Epithelial cell of esophagus (primary cell): Measurements from ENCODE around the gene AUTS2.

Experiments used
- DNase-seq: peaks from one replicate; pipeline ENCODE4 v3.0.0; 2010; ENCODE audit warnings: low read depth
- H3K4me3 ChIP-seq: 2 replicates; pipeline ENCODE4 v1.5.1; 2011; ENCODE audit warnings: mild to moderate bottlenecking, low read length, control low read depth
- TF ChIP-seq, protein P1 (sequence below): IDR thresholded peaks from 2 replicates; pipeline ENCODE4 v1.5.1; 2011; ENCODE audit warnings: low read depth, mild to moderate bottlenecking, low read length, control low read depth, inconsistent platforms; ENCODE audit not compliant: insufficient read depth; ENCODE audit errors: missing control alignments

The AUTS2 gene

DNA sequence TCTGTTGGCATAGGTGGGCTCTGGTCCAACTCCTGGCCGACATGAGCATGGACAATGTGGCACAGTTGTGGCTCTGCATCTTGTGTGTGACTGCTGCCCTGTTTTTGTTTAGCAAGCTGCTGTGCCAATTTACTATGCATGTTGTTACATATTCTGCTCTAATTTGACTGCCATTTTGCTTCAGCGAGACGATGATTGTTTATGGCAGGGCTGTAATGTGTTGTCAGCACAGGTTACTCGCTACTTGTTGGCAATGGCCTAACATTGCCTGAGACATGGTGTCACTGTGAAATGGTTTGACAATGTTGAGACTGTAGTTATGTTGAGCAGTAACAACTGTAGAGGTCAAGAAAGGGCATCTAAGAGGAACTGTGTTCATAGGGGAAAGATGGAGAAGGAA, 659.6 kb downstream of the AUTS2 start:
- TF ChIP-seq, protein P1, sequence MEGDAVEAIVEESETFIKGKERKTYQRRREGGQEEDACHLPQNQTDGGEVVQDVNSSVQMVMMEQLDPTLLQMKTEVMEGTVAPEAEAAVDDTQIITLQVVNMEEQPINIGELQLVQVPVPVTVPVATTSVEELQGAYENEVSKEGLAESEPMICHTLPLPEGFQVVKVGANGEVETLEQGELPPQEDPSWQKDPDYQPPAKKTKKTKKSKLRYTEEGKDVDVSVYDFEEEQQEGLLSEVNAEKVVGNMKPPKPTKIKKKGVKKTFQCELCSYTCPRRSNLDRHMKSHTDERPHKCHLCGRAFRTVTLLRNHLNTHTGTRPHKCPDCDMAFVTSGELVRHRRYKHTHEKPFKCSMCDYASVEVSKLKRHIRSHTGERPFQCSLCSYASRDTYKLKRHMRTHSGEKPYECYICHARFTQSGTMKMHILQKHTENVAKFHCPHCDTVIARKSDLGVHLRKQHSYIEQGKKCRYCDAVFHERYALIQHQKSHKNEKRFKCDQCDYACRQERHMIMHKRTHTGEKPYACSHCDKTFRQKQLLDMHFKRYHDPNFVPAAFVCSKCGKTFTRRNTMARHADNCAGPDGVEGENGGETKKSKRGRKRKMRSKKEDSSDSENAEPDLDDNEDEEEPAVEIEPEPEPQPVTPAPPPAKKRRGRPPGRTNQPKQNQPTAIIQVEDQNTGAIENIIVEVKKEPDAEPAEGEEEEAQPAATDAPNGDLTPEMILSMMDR = no peak
- H3K4me3 ChIP-seq = no peak overlapping the region
- no peak for DNase-seq

DNA sequence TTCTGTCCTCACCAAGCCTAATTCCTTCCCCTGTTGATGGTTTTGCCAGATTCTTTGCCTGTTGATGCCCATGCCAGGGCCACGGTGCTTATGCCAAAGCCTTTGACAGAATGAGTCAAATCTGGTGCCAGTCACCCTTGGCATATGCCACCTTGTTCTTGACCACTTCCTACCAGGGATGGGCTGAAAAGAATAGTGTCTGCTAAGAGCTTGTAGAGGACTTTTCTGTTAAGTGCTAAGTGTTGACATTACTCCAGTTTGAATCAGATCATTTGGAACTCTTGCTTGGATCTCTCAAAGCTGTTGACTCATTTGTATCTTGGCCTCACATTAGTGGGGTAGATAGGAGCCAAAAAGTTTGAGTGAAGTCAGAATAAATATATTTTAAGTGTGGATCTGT, 661.2 kb downstream of the AUTS2 start:
- no peak for DNase-seq
- TF ChIP-seq, protein P1 = no peak
- H3K4me3 ChIP-seq = no peak overlapping the region

DNA sequence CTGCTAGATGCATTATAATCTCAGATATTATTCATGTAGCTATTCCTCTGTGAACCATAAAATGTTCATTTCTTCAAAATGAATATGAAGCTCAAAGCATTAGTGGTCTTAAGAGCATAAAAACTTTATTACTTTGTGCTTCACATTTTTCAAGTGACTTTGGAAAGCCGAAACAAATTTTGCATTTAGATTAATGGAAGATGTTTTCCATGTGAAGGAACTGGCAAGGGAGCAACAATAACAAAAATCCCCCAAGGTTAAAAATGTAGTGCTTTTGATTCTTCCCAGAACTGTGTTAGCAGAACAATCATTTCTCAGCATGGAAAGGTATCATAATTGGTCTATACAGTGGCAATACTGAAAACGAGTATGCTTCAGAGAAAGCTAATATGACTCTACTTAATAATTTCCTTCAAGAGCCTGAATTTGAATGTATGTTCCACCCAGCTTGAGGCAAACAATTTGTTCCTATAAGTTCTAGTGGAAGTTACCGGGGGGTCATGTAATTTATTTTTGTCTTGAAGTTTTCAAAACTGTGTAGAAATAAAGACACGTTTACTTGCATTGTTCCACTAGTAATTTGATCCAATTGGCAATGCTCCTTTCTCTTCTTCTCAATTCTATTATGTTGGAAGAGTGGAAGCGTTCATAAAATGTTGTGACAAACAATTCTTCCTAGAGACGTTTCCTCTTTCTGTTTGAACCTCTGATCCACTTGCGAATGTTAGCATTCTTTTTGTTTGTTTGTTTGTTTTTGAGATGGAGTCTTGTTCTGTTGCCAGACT, 665.4 kb downstream of the AUTS2 start:
- DNase-seq = no peak
- TF ChIP-seq, protein P1 = no peak
- no peak overlapping the region for H3K4me3 ChIP-seq

DNA sequence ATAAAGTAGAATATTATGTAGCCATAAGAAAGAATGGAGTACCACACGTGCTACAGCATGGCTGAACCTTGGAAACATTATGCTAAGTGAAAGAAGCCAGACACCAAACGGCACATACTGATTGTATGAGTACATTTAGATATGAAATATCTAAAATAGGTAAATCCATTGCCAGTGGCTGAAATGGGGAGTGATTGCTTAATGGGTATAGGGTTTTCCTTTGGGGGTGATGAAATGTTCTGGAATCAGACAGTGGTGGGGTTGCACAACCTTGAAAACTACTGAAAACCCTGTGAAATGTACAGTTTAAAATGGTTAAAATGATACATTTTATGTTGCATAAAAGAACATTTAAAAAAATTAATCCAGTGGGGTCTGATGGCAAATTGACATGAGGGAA, 667.9 kb downstream of the AUTS2 start:
- no peak for DNase-seq
- H3K4me3 ChIP-seq = no peak overlapping the region
- TF ChIP-seq, protein P1 = no peak

DNA sequence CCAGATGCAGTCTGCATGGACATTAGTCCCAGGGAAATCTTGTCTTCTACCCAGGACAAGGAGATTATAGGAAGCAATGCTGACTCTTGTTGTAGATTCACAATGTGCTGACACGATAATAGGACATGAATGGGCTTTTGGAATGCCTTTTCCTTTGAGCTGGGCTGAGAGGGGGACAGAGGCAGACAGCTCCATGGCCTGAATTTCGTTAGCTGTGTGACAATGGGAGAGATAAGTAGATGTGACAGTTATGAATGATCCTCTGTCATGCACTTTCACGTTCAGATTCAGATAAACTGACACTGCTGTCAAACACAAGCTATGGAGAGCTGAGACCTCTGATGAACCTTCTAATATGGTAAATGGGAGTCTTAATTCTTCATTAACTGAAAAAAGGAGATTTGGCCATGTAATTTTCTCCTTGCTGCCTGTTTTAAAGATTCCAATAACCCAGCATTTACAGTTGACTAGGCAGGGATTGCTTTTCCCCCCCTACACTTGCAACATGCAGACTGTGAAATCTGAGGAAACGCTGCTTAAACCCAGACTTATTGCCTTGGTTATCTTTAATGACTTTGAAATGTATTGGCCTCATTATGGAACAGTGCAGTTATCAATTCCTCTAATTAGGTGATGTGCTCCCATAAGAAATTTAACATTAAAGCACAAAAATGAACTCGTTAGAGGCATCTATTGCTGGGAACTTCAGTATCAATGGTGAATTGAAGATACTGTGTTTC, 669.3 kb downstream of the AUTS2 start:
- TF ChIP-seq, protein P1 = no peak
- DNase-seq = no peak
- no peak overlapping the region for H3K4me3 ChIP-seq

DNA sequence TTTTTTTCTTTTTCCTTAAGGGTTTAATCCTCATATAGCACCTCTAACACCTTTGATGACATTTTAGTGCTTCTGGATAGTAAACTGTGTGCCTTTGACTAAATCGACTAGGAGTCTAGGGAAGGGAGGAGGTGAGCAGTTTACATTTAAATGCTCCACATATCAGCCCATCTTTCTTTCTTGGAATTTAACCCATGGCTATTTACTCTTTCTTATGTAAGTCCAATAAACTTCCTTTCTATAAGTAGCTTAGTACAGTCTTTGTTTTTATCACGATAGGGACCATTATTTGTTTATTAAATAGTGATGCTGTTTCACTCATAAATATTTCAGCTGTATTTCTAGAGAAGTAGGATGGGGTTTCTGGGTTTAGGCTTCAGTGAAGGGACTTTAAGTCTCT, 669.9 kb downstream of the AUTS2 start:
- TF ChIP-seq, protein P1 = no peak
- DNase-seq = no peak
- no peak overlapping the region for H3K4me3 ChIP-seq
